Body of pancreas (tissue), 4 donors: ENCODE data around the gene SMAD4. TPM values are rescaled to one million over a fixed set of nuclear protein-coding genes. Genes with fewer than 3 reads are reported as not detected.
A peak's percentile ranks its signal among the peaks of the same experiment; 100 is the strongest.

Experiments used
- ATAC-seq: fragments of 150-250 bp; one replicate; pipeline ENCODE4 v1.9.1; 2016
- DNase-seq, 4 donors: peaks; one replicate each; pipeline ENCODE4 v3.0.0-alpha.2; 2019
- H3K27ac ChIP-seq, 4 donors: fragments of 200-600 bp; sonication (generic); 1 replicate in 3 of 4; 2 replicates in 1 of 4; pipeline versions ENCODE4 v1.5.1 to v1.6.1; 2016 to 2019; ENCODE audit warnings: mild to moderate bottlenecking in 1 of 4, mixed read lengths in 1 of 4, moderate library complexity in 1 of 4
- H3K27me3 ChIP-seq, 2 donors: fragments of 200-600 bp; sonication (generic); one replicate each; pipeline ENCODE4 v1.6.0; 2016; ENCODE audit warnings: mild to moderate bottlenecking in 1 of 2
- H3K36me3 ChIP-seq, 2 donors: fragments of 200-600 bp; sonication (generic); replicated peaks in 1 of 2; 2 replicates each; pipeline ENCODE4 v1.5.1; 2016; ENCODE audit warnings: low read depth in 2 of 2; ENCODE audit not compliant: insufficient read depth in 1 of 2
- H3K4me1 ChIP-seq: fragments of 200-600 bp; sonication (generic); one replicate; pipeline ENCODE4 v1.6.0; 2016
- H3K4me3 ChIP-seq, 2 donors: fragments of 200-600 bp; sonication (generic); 1 replicate in 1 of 2; 2 replicates in 1 of 2; pipeline ENCODE4 v1.5.1; 2016 to 2019
- H3K9me3 ChIP-seq, 3 donors: fragments of 200-600 bp; sonication (generic); 1 replicate in 2 of 3; 2 replicates in 1 of 3; pipeline ENCODE4 v1.5.1; 2016
- POLR2A ChIP-seq, 3 donors: fragments of 450-650 bp; IDR thresholded peaks; one replicate each; pipeline ENCODE4 v1.6.1; 2016; ENCODE audit warnings: antibody characterized with exemption in 3 of 3, mild to moderate bottlenecking in 2 of 3
- WGBS, 2 donors: methylation state at CpG; one replicate each; pipeline ENCODE4 v1.1.5; 2017; 5-methylcytosine and 5-hydroxymethylcytosine counted together
- intact Hi-C: fragments of 100-400 bp; cut with DNase I; formaldehyde crosslinking; loops from one replicate; pipeline ENCODE4 v1.15.1; 2023
- total RNA-seq, 2 donors: library from RNA; depleted of rRNA; stranded (reverse); fragments of >200 nt; gene quantifications; one replicate each; pipeline ENCODE4 v1.1.0, GENCODE V29; 2016
- TF ChIP-seq, protein P1 (sequence below), 7 experiments: fragments of 450-650 bp in 4 of 7; fragments of 200-600 bp in 3 of 7; sonication (generic) in 3 of 7; IDR thresholded peaks; one replicate each; pipeline ENCODE4 v1.5.1; 2016 to 2019; ENCODE audit warnings: antibody characterized with exemption in 7 of 7

The SMAD4 gene
- total RNA-seq, 2 donors from 2014 or later: 78.6 to 173 TPM

DNA sequence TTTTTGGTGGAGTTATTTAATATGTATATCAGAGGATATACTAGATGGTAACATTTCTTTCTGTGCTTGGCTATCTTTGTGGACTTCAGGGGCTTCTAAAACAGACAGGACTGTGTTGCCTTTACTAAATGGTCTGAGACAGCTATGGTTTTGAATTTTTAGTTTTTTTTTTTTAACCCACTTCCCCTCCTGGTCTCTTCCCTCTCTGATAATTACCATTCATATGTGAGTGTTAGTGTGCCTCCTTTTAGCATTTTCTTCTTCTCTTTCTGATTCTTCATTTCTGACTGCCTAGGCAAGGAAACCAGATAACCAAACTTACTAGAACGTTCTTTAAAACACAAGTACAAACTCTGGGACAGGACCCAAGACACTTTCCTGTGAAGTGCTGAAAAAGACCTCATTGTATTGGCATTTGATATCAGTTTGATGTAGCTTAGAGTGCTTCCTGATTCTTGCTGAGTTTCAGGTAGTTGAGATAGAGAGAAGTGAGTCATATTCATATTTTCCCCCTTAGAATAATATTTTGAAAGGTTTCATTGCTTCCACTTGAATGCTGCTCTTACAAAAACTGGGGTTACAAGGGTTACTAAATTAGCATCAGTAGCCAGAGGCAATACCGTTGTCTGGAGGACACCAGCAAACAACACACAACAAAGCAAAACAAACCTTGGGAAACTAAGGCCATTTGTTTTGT is 52.7 kb downstream of the SMAD4 start:
- Histone ChIP-seq H3K9me3 (no peaks in the 10 kb centered on the region), H3K4me1 (no peaks in the 10 kb centered on the region), H3K4me3 (no peak overlapping the region), H3K27ac (peak overlapping the region in 1 of 4 donors; percentile 35), H3K27me3 (no peaks in the 10 kb centered on the region), H3K36me3 (peaks cover 0 to 9% of the 10 kb centered on the region in 2 donors)
- intact Hi-C loops: no loop called here
- TF ChIP-seq POLR2A (IDR thresholded peaks at IDR 0.05): no peak
- TF ChIP-seq, protein P1, sequence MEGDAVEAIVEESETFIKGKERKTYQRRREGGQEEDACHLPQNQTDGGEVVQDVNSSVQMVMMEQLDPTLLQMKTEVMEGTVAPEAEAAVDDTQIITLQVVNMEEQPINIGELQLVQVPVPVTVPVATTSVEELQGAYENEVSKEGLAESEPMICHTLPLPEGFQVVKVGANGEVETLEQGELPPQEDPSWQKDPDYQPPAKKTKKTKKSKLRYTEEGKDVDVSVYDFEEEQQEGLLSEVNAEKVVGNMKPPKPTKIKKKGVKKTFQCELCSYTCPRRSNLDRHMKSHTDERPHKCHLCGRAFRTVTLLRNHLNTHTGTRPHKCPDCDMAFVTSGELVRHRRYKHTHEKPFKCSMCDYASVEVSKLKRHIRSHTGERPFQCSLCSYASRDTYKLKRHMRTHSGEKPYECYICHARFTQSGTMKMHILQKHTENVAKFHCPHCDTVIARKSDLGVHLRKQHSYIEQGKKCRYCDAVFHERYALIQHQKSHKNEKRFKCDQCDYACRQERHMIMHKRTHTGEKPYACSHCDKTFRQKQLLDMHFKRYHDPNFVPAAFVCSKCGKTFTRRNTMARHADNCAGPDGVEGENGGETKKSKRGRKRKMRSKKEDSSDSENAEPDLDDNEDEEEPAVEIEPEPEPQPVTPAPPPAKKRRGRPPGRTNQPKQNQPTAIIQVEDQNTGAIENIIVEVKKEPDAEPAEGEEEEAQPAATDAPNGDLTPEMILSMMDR (IDR thresholded peaks at IDR 0.05): no peak
- DNase-seq (no peak), ATAC-seq (peak; percentile 48)
- 35 to 38% methylated on average over 2 of the region's 2 CpGs for WGBS, 2 donors

DNA sequence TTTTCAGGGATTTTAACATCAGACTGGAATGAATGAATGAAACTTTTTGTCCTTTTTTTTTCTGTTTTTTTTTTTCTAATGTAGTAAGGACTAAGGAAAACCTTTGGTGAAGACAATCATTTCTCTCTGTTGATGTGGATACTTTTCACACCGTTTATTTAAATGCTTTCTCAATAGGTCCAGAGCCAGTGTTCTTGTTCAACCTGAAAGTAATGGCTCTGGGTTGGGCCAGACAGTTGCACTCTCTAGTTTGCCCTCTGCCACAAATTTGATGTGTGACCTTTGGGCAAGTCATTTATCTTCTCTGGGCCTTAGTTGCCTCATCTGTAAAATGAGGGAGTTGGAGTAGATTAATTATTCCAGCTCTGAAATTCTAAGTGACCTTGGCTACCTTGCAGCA is 53.4 kb downstream of the SMAD4 start:
- H3K4me1 ChIP-seq: no peaks in the 10 kb centered on the region
- no peaks in the 10 kb centered on the region for H3K27me3 ChIP-seq
- H3K4me3 ChIP-seq: no peak overlapping the region
- WGBS, 2 donors: 81 to 96% methylated on average over 1 of the region's 1 CpG
- H3K27ac ChIP-seq: peak overlapping the region in 1 of 4 donors; percentile 35
- TF ChIP-seq, protein P1 (IDR thresholded peaks at IDR 0.05): no peak
- TF ChIP-seq POLR2A (IDR thresholded peaks at IDR 0.05): no peak
- H3K9me3 ChIP-seq: no peaks in the 10 kb centered on the region
- ATAC-seq: no peak
- peaks cover 0 to 6% of the 10 kb centered on the region in 2 donors for H3K36me3 ChIP-seq
- DNase-seq: no peak
- intact Hi-C loops: no loop called here

DNA sequence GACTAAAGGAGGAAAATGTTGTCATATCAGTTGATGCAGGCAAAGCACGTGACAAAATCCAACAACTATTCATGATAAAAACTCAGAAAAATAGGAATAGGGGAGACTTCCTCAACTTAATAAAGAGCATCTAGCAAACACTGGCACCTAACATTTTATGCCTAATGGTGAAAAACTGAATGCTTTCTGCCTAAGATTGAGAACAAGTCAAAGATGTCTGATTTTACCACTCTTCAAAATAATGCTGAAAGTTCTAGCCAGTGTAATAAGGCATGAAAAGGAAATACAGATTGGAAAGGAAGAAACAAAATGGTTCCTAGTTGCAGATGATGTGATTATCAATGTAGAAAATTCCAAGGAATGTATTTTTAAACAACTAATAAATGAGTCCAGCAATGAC is 58.4 kb downstream of the SMAD4 start:
- intact Hi-C loops: no loop called here
- TF ChIP-seq POLR2A (IDR thresholded peaks at IDR 0.05): no peak
- TF ChIP-seq, protein P1 (IDR thresholded peaks at IDR 0.05): no peak
- no peaks in the 10 kb centered on the region for H3K9me3 ChIP-seq
- DNase-seq: no peak
- H3K27me3 ChIP-seq: no peaks in the 10 kb centered on the region
- peaks cover 0 to 4% of the 10 kb centered on the region in 2 donors for H3K36me3 ChIP-seq
- H3K4me3 ChIP-seq: no peak overlapping the region
- H3K27ac ChIP-seq: no peak overlapping the region
- no peaks in the 10 kb centered on the region for H3K4me1 ChIP-seq
- no peak for ATAC-seq
- WGBS, 2 donors: 90 to 95% methylated on average over 1 of the region's 1 CpG

DNA sequence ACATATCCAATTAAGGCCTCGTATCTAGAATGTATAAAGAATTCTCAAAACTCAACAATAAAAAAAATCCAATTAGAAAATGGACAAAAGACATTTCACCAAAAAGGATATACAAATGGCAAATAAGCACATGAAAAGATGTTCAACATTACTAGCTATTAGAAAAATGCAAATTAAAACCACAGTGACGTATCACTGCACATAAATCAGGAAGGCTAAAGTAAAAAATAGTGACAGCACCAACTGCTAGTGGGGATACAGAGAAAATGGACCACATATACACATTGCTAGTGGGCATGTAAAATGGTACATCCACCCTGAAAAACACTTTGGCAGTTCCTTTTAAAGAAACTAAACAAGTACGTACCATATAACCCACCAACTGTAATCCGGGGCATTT is 59.7 kb downstream of the SMAD4 start:
- peaks cover 0 to 4% of the 10 kb centered on the region in 2 donors for H3K36me3 ChIP-seq
- no peaks in the 10 kb centered on the region for H3K27me3 ChIP-seq
- ATAC-seq (no peak), DNase-seq (no peak)
- no peak overlapping the region for H3K4me3 ChIP-seq
- no peak overlapping the region for H3K27ac ChIP-seq
- intact Hi-C loops: no loop called here
- 91 to 92% methylated on average over 4 of the region's 4 CpGs for WGBS, 2 donors
- H3K4me1 ChIP-seq: no peaks in the 10 kb centered on the region
- TF ChIP-seq POLR2A (IDR thresholded peaks at IDR 0.05): no peak
- TF ChIP-seq, protein P1 (IDR thresholded peaks at IDR 0.05): no peak
- H3K9me3 ChIP-seq: no peaks in the 10 kb centered on the region

DNA sequence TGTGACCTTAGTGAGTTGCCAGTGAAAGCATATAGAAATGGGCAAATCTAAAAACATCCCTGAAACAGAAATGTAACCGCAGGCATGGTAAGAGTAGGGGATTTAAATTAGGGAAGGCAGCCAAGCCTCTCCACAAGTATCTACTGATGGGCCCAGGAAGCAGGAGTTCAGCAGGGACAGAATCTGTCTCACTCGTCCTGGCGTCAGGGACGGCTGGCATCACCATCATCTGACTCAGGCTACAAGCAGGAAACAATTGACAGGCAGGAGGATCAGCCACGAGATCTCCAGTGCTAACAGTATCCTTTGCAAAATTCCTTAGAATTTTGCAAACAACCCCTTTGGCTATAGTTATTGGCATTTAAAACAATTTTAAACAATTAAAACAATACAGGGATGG is 61.3 kb downstream of the SMAD4 start:
- H3K27me3 ChIP-seq: no peaks in the 10 kb centered on the region
- H3K27ac ChIP-seq: no peak overlapping the region
- intact Hi-C loops: no loop called here
- peaks cover 0 to 4% of the 10 kb centered on the region in 2 donors for H3K36me3 ChIP-seq
- 53 to 70% methylated on average over 2 to 5 of the region's 5 CpGs for WGBS, 2 donors
- no peaks in the 10 kb centered on the region for H3K9me3 ChIP-seq
- TF ChIP-seq, protein P1 (IDR thresholded peaks at IDR 0.05): no peak
- no peak for TF ChIP-seq POLR2A (IDR thresholded peaks at IDR 0.05)
- DNase-seq (no peak), ATAC-seq (no peak)
- H3K4me3 ChIP-seq: no peak overlapping the region
- H3K4me1 ChIP-seq: no peaks in the 10 kb centered on the region
